Measurements from ENCODE around the gene GPR158.

GPR158 gene

DNA sequence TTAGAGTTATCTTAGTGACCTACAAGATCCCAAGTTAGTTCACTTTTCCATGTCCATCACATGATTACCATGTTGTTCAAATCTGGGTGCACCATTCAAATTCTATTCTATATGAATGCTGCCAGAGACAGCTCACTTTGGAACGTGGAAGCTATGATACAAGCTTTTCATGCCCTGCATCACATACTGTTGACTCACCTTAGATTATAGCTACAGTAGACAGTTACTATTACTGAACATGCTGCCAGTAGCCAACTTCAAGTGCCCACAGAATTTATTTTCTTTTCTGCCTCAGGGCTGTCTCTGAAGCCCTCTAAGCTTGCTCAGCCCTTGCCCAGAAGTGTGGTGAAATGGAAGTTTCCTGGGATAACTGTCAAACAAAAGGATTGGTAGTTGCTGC is 231.1 kb downstream of the GPR158 start:
- no peak for DNase-seq

DNA sequence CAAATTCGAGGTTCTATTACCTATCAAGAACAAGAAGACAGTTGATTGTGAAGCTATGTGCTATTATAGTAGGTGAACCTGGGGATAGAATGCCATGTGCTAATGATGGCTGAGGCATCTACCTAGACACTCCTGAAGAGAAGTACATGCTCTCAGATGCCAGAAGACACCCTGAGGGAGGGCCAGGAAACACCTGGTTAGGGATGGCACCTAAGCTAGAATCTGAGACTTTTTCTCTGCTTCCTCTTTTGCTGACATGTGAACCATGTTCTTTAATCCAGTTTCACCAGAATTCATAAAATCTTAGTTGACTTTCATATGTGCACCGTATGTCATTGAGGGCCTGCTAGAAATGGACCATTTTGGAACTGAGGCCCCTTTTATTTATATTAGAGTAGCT is 242.8 kb downstream of the GPR158 start:
- DNase-seq: no peak

DNA sequence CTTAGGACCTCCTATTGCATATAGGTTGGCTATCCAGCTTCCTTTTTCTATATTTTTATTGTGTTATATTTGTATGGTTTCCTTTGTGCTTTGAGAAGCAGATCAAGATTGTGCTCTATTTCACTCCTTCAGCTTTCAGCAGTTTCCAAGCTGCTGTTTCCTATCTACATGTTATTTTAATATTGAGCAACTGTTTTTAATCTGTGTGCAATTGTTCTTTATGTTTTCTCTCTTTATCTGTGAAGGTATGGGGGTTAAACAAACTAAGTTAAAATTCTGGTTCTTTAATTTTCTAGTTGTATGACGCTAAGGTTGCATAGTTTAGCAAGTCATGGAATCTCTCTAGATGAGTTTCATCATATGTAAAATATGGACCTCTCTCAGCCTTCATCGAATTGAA is 251.0 kb downstream of the GPR158 start:
- no peak for DNase-seq

DNA sequence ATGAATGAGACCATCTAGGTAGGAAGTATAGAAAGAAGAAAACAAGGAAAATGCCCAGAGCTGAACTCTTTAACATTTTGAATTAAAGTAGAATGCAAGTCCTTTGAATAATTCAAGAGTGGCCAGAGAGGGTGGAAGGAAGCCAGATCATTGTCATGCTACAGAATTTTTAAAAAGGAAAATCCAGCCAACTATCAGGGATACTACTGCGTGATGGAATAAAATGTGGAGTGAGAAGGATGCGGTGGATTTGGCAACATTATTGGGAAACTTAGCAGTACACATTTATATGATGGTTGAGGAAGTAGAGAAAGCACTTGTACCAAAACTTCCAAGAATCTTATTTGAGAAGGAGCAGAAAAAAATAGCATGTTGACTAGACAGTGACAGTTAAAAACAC is 261.6 kb downstream of the GPR158 start:
- no peak for DNase-seq

DNA sequence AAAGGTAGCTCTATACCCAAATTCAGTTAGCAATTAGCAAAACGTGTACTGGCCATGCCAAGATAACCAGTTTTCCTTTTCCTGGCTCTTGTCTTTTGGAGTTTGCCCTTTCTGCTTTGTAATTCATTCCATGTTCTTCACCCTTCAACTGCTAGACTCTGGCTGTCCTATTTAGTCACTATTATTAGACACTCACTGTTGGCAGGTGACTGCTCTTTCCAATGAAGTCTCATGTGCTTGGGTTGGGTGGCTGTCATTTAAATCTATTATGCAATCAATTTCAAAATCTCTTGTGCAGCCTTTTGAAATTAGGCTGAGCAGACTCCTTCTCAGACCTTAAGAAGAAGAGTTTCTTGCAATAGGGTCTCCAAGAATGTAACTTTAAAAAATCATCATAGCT is 266.5 kb downstream of the GPR158 start:
- DNase-seq: no peak

DNA sequence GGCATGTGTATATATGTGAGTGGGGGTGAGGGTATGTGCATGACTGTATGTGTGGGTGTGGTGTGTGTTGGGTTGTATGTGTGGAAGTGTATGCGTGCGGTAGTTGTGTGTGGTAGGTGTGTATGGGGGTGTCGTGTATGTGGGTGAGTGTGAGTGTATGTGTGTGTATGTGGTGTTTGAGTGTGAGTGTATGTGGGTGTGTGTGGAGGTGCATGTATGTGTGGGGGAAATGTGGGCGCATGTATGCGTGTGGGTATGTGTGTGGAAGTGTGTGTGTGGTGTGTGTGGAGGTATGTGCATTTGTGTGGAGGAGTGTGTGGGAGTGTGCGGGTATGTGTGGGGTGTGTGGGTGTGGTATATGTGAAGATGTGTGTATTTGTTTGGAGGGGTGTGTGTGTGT is 269.5 kb downstream of the GPR158 start:
- DNase-seq: no peak

DNA sequence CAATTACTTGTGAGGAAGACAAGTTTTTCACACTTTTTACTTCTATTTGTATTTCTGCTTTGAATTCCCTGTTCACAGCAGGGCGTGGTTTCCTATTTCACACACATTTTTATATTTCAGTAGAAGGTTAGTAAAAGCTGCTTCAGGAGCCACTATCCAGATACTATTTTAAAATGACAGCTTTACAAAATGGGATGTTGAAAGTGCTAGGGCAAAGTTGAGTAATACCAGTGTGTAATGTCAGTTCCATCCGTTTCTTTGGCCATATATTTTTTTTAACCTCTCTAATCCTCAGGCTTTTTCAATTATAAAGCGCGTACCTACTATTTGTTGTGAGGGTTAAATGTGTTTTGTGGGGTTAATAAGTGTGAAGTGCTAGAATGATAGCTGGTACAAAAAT is 276.6 kb downstream of the GPR158 start:
- DNase-seq: no peak

DNA sequence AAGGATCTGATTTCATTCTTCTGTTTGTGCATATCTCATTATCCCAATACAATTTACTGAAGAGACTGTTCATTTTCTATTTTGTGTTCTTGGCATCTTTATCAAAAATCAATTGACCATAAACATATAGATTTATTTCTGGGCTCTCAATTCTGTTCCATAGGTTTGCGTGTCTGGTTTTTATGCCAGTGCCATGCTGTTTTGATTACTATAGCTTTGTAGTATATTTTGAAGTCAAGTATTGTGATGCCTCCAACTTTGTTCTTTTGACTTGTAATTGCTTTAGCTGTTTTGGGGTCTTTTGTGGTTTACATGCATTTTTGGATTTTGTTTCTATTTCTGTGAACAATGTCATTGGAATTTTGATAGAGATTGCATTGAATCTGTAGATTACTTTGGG is 278.8 kb downstream of the GPR158 start:
- DNase-seq: no peak

DNA sequence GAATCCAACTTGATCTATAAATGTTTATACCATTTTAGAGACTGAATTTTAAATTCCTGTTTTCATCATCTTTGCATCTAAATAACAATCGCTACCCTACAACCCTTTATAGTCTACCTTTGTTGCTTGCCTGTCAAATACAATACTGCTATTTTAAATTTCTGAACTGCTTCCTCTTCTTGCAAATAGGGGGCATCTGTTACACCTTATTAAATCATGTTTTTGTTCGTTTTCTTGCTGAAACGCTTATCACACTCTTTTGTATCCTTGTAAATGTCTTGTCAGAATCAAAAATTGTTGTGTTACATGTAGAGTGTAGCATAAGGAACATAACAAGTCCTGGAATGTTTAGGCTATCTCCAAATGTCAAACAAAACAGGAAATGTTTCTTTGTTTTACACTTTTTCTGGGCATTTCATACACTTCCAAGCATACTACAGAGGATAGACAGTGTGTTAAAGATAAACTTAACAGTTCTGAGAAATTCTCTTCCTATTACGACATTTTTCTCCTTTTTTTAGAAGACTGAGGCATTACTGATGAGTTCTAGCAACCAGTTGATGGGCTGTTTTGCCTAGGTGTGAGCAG is 281.3 kb downstream of the GPR158 start:
- no peak for DNase-seq

DNA sequence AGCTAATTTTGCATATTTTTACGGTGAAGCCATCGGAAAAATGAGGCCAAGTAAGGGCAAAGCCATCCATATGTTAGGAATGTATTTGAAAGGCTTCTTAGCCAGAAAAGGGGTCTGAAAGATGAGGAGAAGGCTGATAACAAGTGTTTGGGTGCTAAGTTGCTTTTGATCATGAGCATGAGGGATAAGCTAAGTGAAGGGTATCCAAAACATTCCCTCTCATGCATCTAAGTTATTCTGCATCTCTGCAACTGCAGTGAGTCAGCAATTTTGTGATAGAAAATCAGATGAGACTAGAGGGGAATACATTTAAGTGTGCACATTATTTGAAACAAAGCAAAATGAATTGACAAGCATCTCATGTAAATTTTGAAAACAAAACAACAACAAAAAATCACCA is 282.8 kb downstream of the GPR158 start:
- no peak for DNase-seq

DNA sequence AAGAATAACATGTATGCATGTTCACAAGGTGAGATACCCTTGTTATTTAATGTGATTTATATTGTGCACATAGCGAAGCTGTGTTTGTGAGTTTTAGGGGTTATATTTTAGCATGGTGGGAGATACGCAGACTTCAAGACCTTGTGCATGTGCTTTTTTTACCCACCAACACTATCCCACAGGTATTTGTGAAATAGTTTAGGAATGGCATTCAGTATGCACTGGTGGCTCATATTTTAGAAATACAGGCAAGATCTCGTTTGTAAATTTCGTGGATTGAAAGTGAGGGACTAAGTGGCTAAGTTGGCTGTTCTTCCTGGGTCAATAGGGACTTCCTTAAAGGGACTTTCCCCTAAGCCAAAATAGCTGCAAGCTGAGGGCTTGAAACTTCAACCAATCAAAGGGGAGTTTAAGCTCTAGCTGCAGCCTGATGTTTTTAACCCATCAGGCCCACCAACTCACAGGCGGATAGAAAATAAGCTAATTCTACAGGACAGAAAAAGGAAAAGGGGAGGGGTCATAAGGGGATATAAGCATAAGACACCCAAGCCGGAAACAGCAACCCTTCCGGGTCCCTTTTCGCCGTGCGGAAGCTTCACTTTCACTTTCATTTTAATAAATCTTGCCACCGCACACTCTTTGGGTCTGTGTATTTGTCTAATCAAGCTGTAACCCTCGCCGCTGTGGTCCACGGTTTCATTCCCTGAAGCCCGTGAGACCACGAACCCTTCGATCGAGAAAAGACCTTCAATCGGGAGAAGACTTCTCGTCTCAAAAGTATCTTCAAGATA is 291.0 kb downstream of the GPR158 start:
- DNase-seq: no peak

DNA sequence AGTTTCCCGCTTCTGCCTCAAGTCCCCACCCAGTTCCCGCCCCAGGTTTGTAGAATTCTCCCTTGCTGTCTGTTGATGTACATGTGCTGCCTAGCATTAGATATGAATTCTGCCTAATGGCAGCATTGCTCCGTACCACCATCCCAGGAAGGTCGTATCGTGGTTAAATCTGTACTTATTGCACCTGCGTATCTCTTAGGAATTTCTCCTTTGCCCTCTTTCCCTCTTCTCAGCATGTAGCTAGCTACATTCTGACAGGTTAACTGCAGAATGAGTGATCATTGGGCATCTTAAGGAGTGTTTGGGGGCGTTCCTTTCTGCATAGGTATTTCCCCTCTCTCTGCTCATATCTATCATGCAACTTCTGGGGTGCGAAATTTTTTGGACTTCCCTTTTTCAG is 293.1 kb downstream of the GPR158 start:
- DNase-seq: no peak

DNA sequence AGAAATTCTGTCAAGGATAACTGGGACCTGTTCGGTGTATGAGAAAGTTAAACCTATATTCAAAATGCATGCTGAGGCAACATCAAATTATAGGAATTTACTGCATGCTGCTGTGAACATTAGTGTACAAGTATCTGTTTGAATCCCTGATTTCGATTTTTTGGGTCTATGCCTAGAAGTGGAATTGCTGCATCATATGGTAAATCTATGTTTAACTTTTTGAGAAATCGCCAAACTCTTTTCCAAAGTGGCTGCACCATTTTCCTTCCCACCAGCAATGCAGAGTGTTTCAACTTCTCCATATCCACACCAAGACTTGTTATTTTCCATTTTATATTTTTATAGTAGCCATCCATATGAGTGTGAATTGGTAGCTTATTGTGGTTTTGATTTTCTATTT is 306.7 kb downstream of the GPR158 start:
- DNase-seq: no peak

DNA sequence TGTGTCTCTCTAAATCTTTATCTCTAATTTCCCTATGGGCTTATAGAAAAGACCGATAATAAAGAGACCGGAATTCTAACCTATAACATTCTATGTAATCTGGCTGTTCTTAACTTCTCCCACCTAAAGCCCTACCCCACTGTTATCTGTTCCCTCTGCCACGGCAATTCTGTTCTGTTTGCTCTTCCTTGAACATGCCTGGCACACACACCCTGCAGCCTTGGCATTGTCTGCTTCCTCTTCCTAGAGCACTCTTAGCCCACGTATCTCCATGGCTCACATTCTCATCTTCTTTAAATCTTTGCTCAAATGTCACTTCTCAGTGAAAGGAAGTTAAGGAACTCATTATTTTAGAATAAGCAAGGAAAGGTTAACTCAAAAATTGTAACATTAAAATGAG is 309.2 kb downstream of the GPR158 start:
- no peak for DNase-seq

DNA sequence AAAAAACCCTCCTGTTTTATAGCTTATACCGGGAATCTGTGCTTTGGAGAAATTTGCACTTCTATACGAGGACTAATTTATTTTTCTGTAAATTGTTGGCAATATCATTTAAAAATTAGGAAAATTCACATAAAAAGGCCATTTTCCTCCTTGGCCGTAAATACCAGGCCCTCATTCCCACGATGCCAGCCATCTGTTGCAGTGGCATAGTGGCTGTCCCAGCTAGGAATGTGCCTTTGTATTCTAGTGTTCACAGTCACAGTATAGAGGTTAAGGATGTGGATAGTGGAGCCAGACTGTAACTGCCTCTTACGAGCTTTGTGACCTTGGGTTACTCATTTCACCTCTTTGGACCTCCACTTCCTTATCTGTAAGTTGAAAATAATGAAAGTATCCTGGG is 312.5 kb downstream of the GPR158 start:
- no peak for DNase-seq

DNA sequence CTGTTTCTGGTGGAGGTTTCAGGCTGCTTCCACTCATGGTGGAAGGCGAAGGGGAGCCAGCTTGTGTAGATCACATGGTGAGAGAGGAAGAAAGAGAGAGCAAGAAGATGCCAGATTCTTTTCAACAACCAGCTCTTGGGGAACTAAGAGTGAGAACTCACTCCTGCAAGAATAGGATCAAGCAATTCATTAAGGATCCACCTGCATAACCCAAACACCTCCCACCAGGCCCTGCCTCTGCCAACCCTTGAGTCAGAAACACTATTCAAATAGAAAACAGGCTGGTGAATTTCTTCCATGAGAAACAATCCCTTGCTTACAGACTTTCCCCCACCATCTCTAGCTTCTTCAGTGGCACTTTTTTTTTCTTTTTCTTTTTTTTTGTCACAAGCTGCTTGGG is 317.2 kb downstream of the GPR158 start:
- DNase-seq: no peak

DNA sequence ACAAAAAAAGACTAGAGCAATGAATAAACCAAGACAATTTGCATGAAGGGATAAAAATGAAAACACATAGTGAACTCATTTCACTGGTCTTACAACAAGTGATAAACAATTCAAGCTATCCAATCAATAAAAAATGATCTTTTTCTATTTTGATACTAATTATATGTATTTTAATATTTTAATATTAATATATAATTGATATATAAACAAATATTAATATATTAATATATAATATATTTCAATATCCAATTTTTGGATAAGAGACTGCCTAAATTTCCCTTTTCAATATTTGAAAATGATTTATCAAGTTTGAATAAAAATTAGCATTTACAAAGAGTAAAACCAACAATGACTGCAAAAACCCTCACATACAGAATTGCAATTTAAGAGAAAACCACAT is 317.9 kb downstream of the GPR158 start:
- DNase-seq: no peak

DNA sequence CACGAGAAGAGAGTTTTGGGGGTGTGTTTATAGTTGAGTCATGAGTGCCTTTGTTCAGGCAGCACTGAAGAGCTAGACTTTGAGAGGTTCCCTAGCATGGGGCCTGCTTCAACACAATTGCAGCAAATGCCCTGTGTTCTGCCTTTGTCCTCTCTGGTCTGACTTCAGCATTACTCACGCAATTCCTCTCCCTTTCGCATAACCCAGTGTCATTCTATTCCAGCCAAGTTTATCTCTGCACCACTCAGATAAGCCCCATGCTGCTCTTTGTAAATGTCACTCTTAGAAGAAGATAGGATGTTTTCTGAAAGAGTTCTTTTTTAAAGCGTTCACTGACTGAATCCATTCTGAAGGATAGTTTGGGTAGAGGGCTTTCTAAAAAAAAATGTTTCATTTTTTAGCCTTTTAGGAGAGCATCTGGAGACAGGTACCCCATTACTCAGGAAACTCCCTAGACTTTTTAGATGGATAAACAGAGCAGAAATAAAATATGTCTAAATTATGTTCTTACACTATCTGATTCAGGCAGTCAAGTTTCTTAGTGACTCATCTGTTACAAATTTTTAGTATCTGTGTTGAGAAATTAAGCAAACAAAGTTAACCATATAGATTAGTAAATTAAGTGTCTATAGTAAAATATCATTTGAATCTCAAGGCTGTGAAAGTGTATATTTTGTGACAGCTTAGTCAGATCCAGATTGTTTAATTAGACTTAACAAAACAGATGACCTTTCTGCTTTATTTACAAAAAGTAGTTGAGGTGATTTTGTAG is 318.5 kb downstream of the GPR158 start:
- DNase-seq: no peak

DNA sequence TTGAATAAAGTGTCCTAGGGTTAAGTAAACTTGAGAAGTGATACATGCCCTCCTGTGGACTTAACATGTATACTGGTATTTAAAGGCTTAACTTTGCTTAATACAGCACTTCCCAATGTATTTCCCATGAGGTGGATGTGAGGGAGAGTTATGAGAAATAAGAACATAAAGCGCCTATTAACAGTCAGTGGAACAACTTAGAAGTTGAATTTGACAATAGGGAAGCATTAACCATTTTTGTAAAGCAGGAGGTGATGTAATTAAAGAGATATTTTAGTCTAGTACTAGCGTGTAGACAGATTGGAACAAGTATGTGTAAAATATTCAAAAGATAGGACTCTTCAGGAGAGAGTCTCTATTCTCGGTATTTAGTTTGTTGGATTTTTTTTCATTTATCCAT is 322.4 kb downstream of the GPR158 start:
- no peak for DNase-seq

DNA sequence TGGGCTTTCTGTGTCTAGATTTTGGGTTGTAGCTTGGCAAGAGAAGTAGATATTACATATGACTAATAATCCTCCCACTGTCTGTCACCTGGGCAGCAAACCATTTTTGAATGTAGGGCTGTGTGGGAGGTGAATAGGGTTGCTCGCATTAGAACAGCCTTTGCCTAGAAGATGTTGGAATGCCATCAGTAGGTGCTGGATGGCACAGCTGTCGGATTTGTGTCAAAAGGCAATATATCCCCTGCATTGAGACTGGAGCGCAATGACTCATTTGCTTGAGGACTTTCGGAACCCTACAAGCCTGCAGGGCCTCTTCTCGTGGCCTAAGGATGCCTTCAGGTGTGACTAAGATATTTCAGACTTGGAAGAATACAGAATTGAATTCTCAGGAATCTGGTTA is 323.8 kb downstream of the GPR158 start:
- no peak for DNase-seq

DNA sequence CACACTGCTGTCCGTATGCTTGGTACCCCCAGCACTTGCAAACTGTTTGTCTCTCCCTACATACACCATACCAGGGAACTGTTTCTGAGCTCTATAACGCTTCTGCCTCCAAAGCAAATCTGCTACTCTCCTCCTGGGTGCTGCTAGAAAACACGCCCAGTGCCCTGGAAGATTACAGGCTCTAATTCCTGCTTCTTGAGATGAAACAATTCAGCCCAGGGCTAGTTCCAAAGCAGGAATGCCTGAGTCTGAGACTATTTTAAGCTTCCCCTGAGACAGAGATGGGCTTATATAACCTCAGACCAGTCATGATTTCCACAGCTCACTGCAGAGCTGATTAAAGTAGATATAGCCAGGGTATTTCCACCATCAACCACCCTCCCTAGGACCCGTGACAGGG is 327.1 kb downstream of the GPR158 start:
- no peak for DNase-seq

DNA sequence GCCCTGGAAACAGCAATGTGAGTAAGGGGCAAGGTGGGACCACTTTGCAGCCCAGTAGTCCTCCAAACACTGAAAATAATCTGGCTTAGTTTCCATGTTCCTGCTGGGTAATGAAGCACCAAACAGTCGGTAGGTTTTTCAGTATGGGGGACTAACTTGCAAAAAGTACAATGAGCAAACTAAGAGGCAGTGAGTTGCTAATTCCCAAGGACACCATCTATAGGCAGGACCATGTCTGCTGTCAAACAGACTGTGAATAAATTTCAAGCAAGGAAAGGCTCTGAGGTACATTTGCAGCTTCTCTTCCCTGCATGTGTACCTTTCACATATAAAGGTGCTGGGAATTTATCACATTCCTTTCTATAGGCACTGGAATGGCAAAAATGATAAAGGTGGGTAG is 327.7 kb downstream of the GPR158 start:
- DNase-seq: no peak

DNA sequence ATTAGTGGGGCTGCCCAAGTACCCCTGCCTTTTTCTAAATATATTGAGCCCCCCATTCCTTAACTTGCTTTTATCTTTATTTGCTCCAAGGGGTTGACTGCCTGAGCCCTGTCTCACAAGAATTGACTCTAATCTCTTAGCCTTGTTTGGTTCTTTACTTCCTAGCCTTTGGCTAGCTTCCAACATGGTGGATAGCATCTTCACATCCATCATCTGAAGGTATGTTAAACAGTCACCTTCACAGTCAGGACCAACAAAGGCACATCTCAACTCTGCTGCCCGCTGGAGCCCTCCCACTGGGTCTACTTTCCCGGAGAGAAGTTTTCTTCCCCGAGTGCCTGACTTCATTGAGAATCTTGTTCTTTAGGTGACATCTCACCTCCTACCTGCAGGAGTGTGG is 329.5 kb downstream of the GPR158 start:
- DNase-seq: no peak

DNA sequence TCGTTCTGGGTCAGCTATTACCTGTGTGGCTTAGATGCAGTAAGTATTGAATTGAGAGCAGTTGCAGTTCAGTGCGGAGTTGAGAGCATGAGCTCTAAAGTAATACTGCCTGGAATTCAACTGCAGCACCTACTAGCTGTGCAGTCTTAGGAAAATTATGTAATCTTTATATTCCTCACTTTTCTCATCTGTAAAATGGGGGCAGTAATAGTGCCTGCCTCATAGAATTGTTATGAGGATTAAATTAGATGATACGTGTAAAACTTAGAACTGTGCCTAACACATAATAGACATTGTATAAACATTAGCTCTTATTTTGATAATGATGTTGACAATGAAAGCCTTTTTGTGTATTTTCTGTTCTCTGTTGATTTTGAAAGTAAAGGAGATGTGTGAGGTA is 330.0 kb downstream of the GPR158 start:
- no peak for DNase-seq

All from NCI-H1417 treated with DMSO at 0.1 percent for 48 hours (cell line).